GM18520 (cell line): Measurements from ENCODE around the gene PDXK.

Experiments used
- ATAC-seq: cut with Tn5 transposase; IDR thresholded peaks from one replicate; pipeline ENCODE4 v1.9.1; 2021; ENCODE audit not compliant: unreplicated experiment

PDXK gene

DNA sequence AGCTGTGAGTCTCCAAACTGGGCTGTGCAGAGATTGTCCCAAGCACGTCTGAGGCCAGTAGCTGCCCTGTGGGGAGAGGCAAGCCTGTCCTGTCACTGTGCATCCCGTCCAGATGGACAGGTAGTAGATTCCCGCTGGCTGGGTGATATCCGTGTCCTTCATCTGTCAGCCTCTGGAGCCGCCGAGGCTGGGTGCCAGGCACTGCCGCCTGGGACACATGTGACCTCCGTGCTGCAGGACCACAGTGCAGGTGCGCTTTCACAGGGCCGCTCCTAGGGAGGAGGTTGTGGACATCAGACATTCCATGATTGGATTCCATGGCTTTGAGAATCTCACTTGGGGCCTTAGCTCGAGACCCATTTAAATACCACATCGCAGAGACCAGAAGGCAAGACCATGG, 4.7 kb downstream of the PDXK start:
- ATAC-seq, result no peak

DNA sequence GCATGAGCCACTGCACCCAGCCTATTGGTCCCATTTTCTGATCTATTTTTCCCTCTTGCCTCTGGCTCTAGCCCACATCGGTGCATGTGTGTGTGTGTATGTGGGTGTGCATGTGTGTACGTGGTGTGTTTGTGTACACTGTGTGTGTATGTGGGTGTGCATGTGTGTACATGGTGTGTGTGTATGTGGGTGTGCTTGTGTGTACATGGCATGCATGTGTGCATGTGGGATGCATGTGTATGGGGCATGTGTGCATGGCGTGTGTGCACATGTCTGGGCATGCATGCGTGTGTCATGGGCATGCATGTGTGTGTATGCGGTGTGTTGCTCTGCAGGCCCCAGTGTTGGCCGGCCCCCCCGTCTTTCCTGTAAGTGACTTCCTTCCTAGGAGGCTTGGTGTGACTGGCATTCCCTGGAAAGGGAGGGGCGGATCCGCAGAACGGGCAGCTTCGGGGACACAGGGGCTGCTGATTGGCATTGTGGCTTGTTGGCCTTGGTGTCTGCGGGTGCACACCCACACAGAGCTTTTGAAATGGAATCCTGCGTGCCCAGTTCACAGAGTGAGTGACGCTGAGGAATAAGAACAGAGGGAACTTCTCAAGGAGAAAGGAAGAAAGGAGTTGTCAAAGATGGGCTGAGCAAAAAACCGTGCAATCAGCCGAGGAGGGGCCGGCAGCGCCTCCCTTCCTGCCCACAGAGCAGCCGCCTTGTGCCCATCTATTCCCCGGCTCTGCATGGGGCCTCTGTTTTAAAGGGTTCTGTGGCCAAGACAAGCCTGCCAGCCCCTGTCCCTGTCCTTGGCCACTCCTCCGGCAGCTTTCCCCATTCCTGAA, 8.0 kb downstream of the PDXK start:
- no peak for ATAC-seq

DNA sequence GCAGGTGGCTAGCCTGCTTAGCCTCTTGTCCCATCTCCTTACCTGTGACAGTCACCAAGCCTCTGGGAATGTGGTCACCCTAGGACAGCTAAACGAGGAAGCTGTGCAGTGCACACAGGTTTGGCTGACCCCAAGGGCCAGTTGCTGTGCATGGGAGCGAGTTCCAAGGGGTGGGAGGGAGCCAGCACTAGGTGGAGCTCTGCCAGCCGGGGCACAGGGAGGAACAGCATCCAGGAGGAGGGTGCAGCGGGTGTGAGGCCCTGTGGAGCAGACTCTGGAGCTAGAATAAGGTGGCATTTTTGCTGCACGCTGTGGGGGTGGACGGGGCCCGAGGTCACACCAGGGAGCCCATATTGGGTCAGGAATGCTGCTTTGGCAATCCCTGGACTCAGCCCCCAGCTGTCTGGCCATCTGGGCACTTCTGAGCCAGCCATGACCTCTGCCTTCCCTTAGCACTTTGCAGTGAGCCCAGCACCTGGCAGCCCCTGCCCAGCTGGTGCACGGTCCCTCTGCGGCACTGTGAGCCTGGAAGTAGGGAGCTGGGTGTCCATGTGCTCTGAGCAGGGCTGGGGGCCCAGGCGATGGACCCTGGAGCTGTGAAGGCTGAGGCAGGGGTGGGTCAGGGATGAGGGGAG, 8.7 kb downstream of the PDXK start:
- ATAC-seq, result no peak

DNA sequence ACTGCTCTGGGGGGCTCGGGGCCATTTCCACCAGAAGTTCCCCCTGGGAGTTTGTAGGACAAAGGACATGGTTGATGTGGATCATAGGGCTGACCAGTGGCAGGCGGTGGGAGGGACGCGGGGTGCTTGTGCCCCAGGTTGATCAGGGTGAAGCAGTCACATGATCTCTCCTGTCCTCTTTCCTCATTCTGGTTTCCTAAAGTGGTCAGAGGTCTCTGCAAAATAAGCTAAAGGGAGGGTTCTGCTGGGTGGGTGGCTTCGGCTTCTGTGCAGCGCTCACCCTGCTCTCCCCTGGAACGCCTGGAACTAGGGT, 9.2 kb downstream of the PDXK start:
- ATAC-seq, result no peak

DNA sequence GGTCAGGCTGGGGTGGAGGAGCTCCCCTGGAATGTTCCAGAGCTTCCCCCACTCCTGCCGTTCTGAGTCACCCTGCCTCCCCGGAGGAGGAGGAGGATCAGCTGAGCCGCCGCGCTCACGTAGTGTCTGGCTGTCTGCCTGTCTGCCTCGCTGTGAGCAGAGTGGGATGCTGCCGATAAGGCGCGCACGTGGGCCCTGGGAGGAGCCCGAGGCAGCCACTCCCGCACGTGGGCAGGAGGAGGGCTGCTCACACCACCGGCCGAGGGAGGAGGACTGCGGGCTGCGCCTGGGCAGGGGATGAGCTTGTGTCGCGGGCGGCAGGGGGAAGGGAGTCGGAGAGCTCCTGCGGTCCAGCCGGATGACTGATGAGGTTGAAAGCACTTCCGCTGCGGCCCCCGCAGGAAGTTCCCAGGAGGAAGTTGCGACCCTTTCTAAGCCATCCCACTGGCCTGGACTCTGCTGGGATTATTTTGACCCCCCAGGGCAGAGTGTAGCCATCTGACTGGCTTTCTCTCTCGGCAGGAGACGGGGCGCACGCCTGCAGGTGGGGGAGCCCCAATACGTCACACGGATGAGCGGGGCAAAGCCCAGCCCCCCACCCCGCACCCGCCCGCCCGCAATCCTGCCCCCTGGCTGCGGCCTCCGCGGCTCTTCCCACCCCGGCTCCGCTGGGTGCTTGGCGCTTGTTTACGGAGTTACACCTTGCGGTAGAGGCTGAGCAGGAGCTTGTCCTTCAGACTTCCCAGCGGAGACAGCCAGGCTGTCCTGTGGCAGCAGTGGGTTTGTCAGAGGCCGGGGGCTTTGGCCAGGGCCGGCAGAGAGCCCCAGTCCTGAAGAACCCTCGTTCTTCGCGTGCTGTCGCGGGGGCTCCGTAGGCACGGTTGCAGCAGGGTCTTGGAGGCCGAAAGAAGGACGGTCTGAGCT, 9.8 kb downstream of the PDXK start:
- peak; percentile 45 for ATAC-seq

DNA sequence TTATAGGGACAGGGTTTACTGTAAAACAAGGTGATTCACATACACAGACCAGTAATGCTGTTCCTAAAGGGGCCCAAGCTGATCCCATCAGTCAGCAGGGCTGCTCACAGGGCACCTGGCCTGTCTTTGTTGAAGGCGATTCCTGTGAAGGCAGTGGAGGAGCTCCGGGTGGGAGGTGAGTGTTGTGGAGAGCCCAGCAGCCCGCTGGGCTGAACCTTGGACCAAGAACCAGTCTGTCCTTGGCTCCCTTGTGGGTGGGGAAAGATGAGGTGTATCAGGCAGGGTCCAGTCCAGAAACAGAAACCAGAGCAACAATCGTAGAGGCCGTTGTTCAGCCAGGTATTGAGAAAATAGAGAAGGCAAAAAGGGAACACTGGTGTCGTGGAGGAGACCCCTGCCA, 12.5 kb downstream of the PDXK start:
- no peak for ATAC-seq

DNA sequence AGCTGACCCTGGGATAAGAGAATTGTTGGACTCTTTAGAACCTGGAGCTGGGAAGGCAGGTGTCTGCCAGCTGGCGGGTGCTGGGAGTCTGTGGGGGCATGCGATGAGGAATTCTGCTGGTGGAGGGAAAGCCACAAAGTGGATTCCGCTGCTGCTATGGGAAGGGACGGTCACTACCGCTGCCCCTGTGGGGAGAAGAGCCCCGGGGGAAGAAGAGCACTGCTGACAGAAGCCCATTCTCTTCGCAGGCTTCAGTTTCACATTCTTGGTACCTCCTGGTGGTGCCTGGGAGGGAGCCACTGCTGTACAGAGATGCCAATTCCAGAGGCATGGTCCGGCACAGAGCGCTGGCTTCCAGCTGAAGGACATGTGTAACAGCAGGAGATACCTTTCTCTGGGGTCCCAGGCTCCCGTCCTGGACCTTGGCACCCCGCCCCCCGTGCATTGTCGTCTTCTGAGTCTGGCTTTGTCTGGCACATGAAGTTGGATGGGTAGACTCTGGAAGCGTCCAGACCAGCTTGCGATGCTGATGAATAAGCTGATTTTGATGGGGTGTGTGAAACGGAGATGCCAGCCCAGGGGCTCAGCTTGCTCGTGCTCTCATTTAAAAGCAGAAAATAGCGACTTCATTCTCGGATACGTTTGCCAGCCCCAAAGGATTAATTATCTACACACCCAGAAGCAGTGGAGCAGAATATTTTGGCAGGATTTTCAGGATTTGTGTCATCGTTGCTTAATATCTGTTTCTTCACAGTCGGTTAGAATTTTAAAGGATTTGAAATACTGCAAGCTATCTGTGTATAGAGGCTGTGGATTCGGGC, 13.2 kb downstream of the PDXK start:
- ATAC-seq, result no peak

DNA sequence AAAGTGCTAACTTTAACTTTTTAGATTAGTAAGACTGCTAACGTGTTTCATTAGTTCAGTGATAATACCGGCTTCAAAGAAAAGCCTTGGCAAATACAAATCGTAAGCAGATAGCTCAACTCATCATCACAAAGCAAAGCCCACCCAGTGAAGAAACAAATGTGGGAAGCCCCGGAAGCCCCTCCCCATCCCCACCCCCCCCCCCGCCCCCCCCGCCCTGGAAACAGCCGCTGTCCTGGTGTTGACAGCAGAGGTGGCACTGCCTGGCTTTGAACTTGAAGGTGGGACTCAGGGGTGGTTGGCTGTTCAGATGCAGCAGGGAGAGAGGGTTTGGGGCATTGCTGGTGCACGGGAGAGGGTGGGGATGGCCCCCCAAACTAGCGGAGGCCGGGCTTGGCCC, 14.1 kb downstream of the PDXK start:
- no peak for ATAC-seq

DNA sequence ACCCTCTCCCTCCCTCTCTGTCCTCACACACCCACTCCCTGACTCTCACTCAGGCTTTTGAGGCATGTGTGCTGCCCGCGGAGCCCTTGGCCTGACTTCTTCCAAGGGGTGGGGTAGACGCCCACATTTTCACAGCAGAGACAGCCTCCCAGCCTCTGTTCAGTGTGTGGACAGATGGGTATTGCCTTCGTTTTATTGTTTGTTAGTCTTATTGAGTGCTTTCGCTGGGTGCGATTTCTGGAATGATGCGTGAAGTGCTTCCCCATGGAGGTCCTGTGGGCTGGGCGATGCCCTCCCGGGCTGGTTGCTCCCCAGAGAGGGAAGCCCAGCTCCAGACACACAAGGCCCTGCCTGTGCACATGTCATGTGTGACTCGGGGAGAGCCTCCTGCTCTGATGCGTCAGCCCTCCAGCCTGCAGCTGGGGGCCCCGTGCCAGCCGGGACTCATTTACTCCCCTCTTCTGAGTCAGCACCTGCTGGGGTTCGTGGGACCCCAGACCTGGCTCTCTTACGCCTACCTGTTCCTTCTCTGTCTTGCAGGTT, 14.7 kb downstream of the PDXK start:
- no peak for ATAC-seq

DNA sequence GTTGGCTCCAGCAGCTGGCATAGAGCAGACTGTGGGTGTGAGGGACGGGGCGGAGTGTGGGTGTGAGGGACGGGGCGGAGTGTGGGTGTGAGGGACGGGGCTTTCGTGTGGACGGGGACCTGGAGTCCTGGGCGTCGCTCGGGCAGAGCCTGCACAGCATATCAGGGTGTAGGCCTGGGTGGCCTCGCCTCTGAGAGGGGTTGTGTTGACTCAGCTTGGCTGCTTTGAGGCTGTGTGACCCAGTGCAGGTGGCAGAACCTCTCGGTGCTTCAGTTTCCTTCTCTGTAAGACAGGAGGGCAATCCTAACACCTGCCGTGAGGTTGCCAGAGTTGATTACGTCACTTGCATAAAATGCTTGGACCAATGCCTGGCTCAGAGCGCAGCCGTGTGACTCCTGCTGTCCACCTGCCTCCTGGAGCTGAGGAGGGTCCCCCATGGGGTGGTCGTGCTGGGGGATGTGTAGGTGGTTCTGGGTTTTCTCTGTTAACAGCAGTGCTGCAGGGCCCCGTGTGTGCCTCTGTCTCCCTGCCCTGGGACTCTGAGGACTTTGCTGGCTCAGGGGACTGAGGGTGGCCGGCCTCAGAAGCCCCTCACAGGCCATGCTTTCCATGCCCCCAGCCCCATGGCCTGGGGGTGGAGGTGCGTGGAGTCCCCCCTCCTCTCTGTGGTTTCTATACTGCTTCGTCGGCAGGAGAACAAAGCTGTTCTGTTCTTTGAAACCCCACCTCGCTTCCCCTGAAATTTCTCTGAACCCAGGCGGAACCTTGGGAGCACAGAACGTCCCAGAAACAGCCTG, 15.4 kb downstream of the PDXK start:
- no peak for ATAC-seq

DNA sequence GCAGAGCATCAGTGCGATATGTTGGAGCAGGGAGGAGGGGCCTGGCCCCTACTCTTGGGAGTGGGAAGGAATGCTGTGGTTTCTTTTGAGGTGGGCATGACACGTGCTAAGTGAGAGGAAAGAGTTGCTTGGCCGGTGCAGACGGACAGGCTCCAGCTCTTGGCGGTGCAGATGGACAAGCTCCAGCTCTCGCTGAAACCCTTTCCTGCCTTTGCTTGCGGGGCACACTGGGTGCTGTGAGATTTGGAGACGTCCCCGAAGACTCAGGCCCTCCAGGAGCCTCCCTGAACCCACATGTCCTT, 15.9 kb downstream of the PDXK start:
- no peak for ATAC-seq

DNA sequence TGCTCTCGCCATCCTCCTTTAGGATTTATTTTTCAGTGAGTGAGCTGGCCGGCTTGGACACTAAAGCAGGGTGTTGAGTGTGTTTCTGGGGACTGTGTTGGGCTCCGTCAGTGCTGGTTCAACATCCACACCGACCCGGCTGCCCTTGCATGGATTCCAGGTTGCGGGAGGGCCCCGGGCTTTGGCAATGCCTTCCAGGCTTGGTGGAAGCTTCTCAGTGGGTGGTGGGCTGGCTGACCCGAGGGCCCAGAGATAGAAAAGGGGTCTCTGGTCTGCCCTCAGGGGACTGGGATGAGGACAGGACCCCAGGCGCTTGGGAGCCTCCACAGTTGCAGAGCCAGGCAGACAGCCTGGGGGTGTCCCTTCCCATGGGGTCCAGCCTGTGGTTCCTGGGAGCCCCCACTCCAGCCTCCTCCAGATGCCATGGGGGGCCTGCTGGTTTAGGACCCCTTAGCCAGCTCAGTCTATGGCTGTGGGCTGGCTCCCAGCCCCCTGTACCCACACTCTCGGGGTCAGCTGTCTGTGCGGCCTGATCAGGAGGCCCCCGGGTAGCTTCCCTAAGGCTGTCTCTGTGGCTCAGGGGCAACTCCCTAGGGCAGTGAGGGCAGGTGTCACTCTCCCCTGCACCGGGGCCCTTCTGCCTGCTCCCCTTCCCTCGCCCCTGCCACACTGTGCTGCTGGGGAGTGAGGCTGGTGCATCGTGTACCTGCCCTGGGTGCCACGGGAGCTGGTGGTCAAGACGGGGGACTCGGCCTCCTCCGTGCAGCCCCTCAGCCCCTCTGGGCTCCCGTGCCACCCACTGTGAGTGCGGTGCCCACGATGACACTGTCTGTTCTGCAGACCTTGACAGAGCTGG, 16.5 kb downstream of the PDXK start:
- no peak for ATAC-seq

DNA sequence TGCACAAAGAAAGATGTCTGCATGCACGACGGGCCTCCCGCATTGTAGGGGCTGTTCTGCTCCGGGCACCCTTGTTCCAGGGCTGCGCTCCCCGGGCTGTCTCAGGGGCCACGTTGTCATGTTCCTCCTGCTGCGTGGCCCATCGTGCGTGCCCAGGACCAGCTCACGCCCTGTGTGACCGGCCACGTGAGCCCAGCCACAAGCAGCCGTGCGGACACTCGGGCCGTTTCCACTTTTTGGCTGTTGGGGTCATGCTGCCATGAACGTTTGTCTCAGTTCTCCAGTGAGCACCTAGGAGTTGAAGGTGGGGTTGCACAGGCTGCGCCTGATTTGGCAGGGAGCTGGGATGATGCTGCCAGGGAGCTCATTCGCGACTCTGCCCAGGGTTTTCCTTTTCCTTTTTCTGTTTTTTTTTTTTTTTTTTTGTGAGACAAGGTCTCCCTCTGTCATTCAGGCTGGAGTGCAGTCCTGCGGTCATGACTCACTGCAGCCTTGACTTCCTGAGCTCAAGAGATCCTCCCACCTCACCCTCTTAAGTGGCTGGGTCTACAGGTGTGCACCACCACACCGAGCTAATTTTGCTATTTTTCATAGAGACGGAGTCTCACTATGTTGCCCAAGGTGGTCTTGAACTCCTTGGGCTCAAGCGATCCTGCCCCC, 17.4 kb downstream of the PDXK start:
- no peak for ATAC-seq

DNA sequence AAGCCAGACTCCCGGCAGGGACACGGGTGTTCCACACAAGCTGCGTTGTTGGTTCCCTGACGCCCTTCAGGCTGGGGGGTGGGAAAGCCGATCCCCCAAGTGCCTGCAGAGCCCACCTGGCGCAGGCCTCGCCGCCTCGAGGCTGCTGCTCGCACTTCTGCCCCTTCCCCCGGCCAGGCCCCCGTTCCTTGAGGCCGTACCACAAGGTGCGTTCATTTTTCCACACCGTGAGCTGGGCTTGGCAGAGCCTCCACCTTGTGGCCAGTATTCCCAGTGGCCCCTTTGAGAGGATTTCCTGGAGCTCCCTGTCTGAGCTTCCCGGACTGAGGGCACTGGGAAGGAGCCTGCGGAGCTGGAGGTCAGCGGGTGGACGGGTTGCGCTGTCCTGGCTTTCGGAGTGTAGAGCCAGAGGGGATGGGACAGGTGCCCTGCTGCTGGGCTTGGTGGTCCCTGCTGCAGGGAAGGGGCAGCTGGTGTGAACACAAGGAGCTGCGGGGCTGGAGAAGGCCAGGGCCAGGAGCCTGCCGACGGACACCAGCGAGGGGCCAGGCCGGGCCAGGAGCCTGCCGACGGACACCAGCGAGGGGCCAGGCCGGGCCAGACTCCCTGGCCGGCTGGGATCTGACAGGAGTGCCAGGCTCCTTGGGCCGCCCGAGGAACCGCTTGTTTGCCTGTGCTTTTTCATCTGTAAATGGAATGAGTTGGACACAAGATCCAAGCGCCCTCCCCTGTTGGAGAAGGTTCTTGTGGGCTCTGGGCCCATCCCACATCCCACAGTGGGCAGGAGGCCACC, 18.4 kb downstream of the PDXK start:
- no peak for ATAC-seq

DNA sequence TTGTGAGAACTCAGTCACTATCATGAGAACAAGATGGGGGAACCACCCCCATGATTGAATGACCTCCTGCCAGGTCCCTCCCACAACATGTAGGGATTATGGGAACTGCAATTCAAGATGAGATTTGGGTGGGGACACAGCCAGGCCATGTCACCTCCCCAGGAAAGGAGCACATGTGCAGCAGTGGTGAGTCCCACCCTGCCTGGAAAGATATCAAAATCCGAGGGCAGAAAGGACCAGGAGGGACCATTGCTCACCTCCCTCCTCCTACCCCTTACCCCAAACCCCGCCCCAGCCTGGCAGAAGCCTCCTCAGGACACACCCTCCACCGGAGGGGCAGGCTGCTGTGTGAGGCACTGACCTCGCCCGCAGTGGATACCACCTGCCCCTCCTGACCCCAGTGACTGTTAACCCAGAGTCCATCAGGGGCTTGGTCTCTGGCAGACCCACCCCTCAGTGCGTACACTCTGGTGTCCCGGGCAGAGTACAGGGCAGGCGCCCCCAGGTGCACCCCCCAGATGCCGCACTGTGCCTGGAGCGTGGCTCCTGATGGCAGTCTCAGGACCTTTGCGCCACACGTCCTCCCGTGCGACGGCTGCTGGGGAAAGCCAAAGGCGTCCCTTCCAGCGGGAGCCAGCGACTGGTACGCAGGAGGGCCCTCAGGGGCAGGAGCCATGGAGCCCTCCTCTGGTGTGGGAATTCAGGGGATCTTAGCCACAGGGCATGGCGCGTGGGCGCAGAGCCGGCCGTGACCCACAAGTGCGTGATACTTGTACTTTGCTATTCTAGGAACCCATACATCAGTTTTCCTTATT, 20.9 kb downstream of the PDXK start:
- ATAC-seq, result no peak

DNA sequence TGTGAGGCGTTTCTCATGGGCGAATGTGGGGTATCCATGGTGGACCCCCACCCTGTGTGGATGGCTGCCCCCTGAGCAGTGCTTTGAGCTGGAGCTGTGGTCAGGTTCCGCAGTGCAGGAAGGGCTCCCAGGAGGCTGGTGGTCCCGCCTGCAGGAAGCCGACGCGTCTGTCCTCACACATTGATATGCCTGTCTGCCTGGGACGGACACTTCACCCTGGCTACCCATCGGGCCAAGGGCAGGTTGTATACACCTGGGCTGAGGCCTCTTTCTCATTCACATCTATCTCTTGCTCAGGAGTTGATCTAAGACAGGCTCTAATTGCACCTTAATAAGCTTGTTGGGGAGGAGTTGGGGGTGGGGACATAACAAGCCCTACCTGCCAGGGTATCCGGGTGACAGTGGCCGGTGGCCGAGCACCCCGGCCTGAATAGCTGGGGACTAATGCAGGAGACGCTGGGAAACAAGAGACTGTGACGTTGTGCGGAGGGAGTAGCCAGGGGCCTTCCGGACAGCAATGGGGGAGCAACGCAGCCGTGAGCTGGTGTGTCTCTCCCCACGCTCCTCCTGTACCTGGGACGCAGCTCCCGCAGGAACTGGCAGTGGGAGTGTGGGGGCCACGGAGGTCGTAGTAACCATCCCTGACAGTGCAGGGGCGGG, 21.7 kb downstream of the PDXK start:
- no peak for ATAC-seq
